K562 (cell line): ENCODE measurements around the gene GJC2. TPM values are rescaled to one million over a fixed set of nuclear protein-coding genes. Genes with fewer than 3 reads are reported as not detected.
A peak's percentile ranks its signal among the peaks of the same experiment; 100 is the strongest.

Source experiments
- ADNP ChIP-seq: fragments of 200-800 bp; sonication (Bioruptor generic); IDR thresholded peaks from 2 replicates; pipeline ENCODE4 v1.6.1; 2016; ENCODE audit warnings: missing genetic modification characterization, missing compliant biosample characterization
- E2F4 ChIP-seq: sonication (generic); formaldehyde crosslinking; IDR thresholded peaks from 2 replicates; pipeline ENCODE4 v1.8.0; 2022; ENCODE audit warnings: mild to moderate bottlenecking, low read depth, missing genetic modification reagents
- EGR1 ChIP-seq: fragments of 450-650 bp; conservative IDR thresholded peaks from 2 replicates; pipeline ENCODE4 v1.6.1; 2017; ENCODE audit warnings: mild to moderate bottlenecking
- FIP1L1 ChIP-seq: fragments of 200-400 bp; formaldehyde crosslinking; IDR thresholded peaks from 2 replicates; pipeline ENCODE4 v1.6.1; 2018; ENCODE audit warnings: mild to moderate bottlenecking, low read depth, low read length; ENCODE audit not compliant: poor library complexity, severe bottlenecking
- FOXO4 ChIP-seq: fragments of 450-650 bp; formaldehyde crosslinking; IDR thresholded peaks from 2 replicates; pipeline ENCODE4 v1.4.0; 2020; ENCODE audit warnings: mild to moderate bottlenecking, moderate library complexity
- HDGF ChIP-seq: fragments of 450-650 bp; IDR thresholded peaks from 2 replicates; pipeline ENCODE4 v1.6.1; 2016
- HINFP ChIP-seq: fragments of 450-650 bp; conservative IDR thresholded peaks from 2 replicates; pipeline ENCODE4 v1.6.1; 2016; ENCODE audit warnings: missing genetic modification characterization, low read depth, mild to moderate bottlenecking, control low read depth, missing compliant biosample characterization
- HSF4 ChIP-seq: fragments of 250-450 bp; sonication (Bioruptor Pico); IDR thresholded peaks from 2 replicates; pipeline ENCODE4 v2.1.2; 2022; ENCODE audit warnings: mild to moderate bottlenecking, moderate library complexity, borderline replicate concordance
- IRF1 ChIP-seq: sonication (generic); formaldehyde crosslinking; IDR thresholded peaks from 2 replicates; pipeline ENCODE4 v1.8.0; 2022; ENCODE audit warnings: missing genetic modification reagents, mild to moderate bottlenecking, borderline replicate concordance
- MECOM ChIP-seq: fragments of 250-450 bp; sonication (Bioruptor Pico); IDR thresholded peaks from 2 replicates; pipeline ENCODE4 v1.8.0; 2022; ENCODE audit warnings: inconsistent platforms
- PCBP2 ChIP-seq: fragments of 200-400 bp; formaldehyde crosslinking; IDR thresholded peaks from 2 replicates; pipeline ENCODE4 v1.6.1; 2018; ENCODE audit warnings: low read length, low read depth, mild to moderate bottlenecking, moderate library complexity; ENCODE audit not compliant: poor library complexity, severe bottlenecking
- PHB2 ChIP-seq: fragments of 450-650 bp; IDR thresholded peaks from 2 replicates; pipeline ENCODE4 v1.6.1; 2017; ENCODE audit warnings: low read depth
- SIN3A ChIP-seq, 2 experiments: fragments of 150-350 bp in 1 of 2; IDR thresholded peaks; 2 replicates each; pipeline ENCODE4 v1.6.1; 2011 to 2016; ENCODE audit warnings: borderline replicate concordance in 2 of 2, low read depth in 2 of 2, low read length in 2 of 2, mild to moderate bottlenecking in 2 of 2, moderate library complexity in 2 of 2; ENCODE audit not compliant: control insufficient read depth in 1 of 2
- SNAPC5 ChIP-seq: fragments of 250-450 bp; sonication (Bioruptor Pico); IDR thresholded peaks from 2 replicates; pipeline ENCODE4 v1.8.0; 2021; ENCODE audit warnings: moderate library complexity, mild to moderate bottlenecking, inconsistent platforms
- TCF3 ChIP-seq: sonication (generic); formaldehyde crosslinking; IDR thresholded peaks from 2 replicates; pipeline ENCODE4 v1.4.0; 2020; ENCODE audit warnings: mild to moderate bottlenecking, missing genetic modification reagents
- TGIF2 ChIP-seq: sonication (generic); formaldehyde crosslinking; IDR thresholded peaks from 2 replicates; pipeline ENCODE4 v1.8.1; 2022; ENCODE audit warnings: mild to moderate bottlenecking, missing genetic modification reagents, moderate library complexity
- THRA ChIP-seq: fragments of 450-650 bp; IDR thresholded peaks from 2 replicates; pipeline ENCODE4 v1.6.1; 2017; ENCODE audit warnings: mild to moderate bottlenecking, moderate library complexity
- ZNF583 ChIP-seq: fragments of 250-450 bp; sonication (Bioruptor Pico); IDR thresholded peaks from 2 replicates; pipeline ENCODE4 v1.4.0; 2020
- ZNF699 ChIP-seq: fragments of 250-450 bp; sonication (Bioruptor Pico); IDR thresholded peaks from 2 replicates; pipeline ENCODE4 v1.8.0; 2021; ENCODE audit warnings: mild to moderate bottlenecking, moderate library complexity; ENCODE audit not compliant: insufficient replicate concordance
- polyA plus RNA-seq, 8 experiments: library from polyadenylated mRNA; depleted of rRNA in 4 of 8; stranded (reverse) in 5 of 8; unstranded in 3 of 8; fragments of >200 nt; fragmentation: Nextera tagmentation in 2 of 8; fragmentation: Illumina TruSeq in 1 of 8; extraction: Ambion mirVana in 2 of 8; extraction: Trizol in 1 of 8; gene quantifications; 2 replicates each; pipeline versions ENCODE4 v1.2.1 to v1.2.3, GENCODE V29; 2011 to 2014; ENCODE audit warnings: inconsistent platforms in 1 of 8, missing spikeins in 1 of 8
- total RNA-seq, 7 experiments: library from RNA; depleted of rRNA in 6 of 7; stranded (reverse); fragments of >200 nt in 6 of 7; fragmentation: Illumina TruSeq in 2 of 7; extraction: Trizol in 2 of 7; gene quantifications; 2 replicates each; pipeline versions ENCODE4 v1.2.1 to v1.2.3, GENCODE V29; 2011 to 2021; ENCODE audit warnings: low replicate concordance in 1 of 7

The GJC2 gene
- total and polyA plus RNA-seq, 9 of the 15 experiments (the other 6 are each of a cell fraction or from before 2014, with no cell fraction given), result 0.03 to 0.62 (median 0.11) TPM; not detected in 2

- peak in 1 of 2 experiments; percentile 80; a peak in 1 of 4 replicates for TF ChIP-seq SIN3A (IDR thresholded peaks at IDR 0.05; ENCODE audit: borderline replicate concordance in 2 of 2, control insufficient read depth in 1 of 2, low read depth in 2 of 2, low read length in 2 of 2)
- 0 out of 2 replicates have a peak, but pooled peaks have one; percentile 13 for TF ChIP-seq HSF4 (CRISPR knock-in tag)
- TF ChIP-seq FOXO4 (CRISPR knock-in tag), result no peak
- no peak for TF ChIP-seq ZNF583
- TF ChIP-seq TGIF2, result peak; percentile 71; the same call in 1 of the 2 replicates
- no peak for TF ChIP-seq HINFP (tag)
- peak; percentile 34 for TF ChIP-seq FIP1L1
- TF ChIP-seq IRF1, result no peak
- TF ChIP-seq THRA, result no peak
- peak; percentile 48; the same call in 1 of the 2 replicates for TF ChIP-seq TCF3 (CRISPR knock-in tag)
- TF ChIP-seq ADNP (tag), result no peak
- TF ChIP-seq EGR1, result peak; percentile 96
- no peak for TF ChIP-seq SNAPC5
- no peak for TF ChIP-seq PCBP2
- peak; percentile 81; the same call in 1 of the 2 replicates for TF ChIP-seq E2F4 (CRISPR knock-in tag)
- TF ChIP-seq HDGF, result peak; percentile 92
- 0 out of 2 replicates have a peak, but pooled peaks have one; percentile 21 for TF ChIP-seq PHB2
- no peak for TF ChIP-seq ZNF699 (CRISPR knock-in tag)
- no peak for TF ChIP-seq MECOM (CRISPR knock-in tag)
Observed at GRCh38 chr1:228139931-228140723, 9.6 kb upstream of the GJC2 start, which contains the start of gene GUK1 (continued).
